ENCODE results near the gene OR11A1. TPM values are rescaled to one million over a fixed set of nuclear protein-coding genes. Genes with fewer than 3 reads are reported as not detected.

OR11A1 gene
- total and polyA plus RNA-seq, 4 donors, result not detected

DNA sequence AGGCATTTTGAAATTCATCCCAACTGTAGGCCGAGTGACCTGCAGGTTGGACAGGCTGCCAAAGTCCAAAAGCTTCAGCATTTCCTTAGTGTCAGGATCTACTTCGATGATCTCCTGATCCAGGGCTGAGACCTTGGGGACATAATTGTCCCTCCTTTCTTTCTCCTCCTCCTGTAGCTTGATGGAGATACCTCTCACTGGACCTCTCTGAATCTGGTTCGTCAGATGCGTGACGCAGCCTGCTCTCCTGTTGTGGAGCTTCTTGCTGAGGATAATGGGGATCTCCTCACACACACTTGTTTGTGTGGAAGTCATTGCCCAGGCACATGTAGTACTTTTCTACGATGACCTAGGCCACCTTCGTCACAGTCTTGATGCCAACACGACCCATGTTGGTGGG is 32.4 kb upstream of the OR11A1 start:
- no peaks in the 10 kb centered on the region for H3K4me1 ChIP-seq (ENCODE audit: control insufficient read depth in 4 of 4, insufficient read depth in 4 of 4, low read length in 3 of 4)
- no peaks in the 10 kb centered on the region for H3K9me3 ChIP-seq (ENCODE audit: control insufficient read depth in 4 of 4, low read length in 3 of 4)
- no peak overlapping the region for H3K4me3 ChIP-seq (ENCODE audit: low read depth in 1 of 3, low read length in 3 of 3)
- H3K27ac ChIP-seq (ENCODE audit: low read depth in 1 of 2, low read length in 2 of 2), result no peak overlapping the region
- DNase-seq (ENCODE audit: low spot score), result peak; percentile 19
- H3K36me3 ChIP-seq (ENCODE audit: control insufficient read depth in 4 of 4, insufficient read depth in 3 of 4, low read depth in 1 of 4, low read length in 3 of 4), result no peaks in the 10 kb centered on the region
- H3K9ac ChIP-seq (ENCODE audit: low read depth in 1 of 2, low read length in 2 of 2), result no peak overlapping the region
- H3K27me3 ChIP-seq (ENCODE audit: control insufficient read depth in 4 of 4, insufficient read depth in 4 of 4, low read length in 3 of 4), result no peaks in the 10 kb centered on the region
- 83% methylated on average over 8 of the region's 8 CpGs for WGBS
- TF ChIP-seq HNF4A (conservative IDR thresholded peaks at IDR 0.05), result peak; percentile 45 to 55
- no peak for TF ChIP-seq RAD21 (IDR thresholded peaks at IDR 0.05)

DNA sequence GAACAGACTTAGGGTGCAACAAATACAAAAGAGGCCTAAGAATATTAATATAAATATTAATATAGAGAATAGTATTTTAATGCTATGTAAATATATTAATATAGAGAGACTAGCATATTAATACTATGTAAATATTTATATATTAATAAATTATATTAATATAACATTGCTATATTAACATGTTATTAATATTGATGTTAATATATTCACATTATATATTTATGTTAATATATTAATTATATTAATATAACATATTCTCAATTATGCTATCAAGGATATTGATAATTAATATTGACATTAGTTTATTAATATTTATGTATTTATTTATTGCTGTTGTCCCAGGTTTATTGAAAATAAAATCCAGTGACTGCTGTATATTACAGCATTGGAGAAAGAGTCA is 32.0 kb upstream of the OR11A1 start:
- Histone ChIP-seq H3K36me3 (ENCODE audit: control insufficient read depth in 4 of 4, insufficient read depth in 3 of 4, low read depth in 1 of 4, low read length in 3 of 4) (no peaks in the 10 kb centered on the region), H3K4me3 (ENCODE audit: low read depth in 1 of 3, low read length in 3 of 3) (no peak overlapping the region)

More for the DNA sequence above, 32.0 kb upstream of the OR11A1 start:
- H3K27ac ChIP-seq (ENCODE audit: low read depth in 1 of 2, low read length in 2 of 2), result no peak overlapping the region
- H3K27me3 ChIP-seq (ENCODE audit: control insufficient read depth in 4 of 4, insufficient read depth in 4 of 4, low read length in 3 of 4), result no peaks in the 10 kb centered on the region
- H3K9me3 ChIP-seq (ENCODE audit: control insufficient read depth in 4 of 4, low read length in 3 of 4), result no peaks in the 10 kb centered on the region
- DNase-seq (ENCODE audit: low spot score), result no peak
- TF ChIP-seq TAF1 (conservative IDR thresholded peaks at IDR 0.05) (no peak), HNF4G (IDR thresholded peaks at IDR 0.05) (no peak), RAD21 (IDR thresholded peaks at IDR 0.05) (no peak), JUND (IDR thresholded peaks at IDR 0.05) (no peak), FOXA1 (IDR thresholded peaks at IDR 0.05) (no peak), HNF4A (conservative IDR thresholded peaks at IDR 0.05) (no peak), RXRA (IDR thresholded peaks at IDR 0.05) (no peak), EGR1 (IDR thresholded peaks at IDR 0.05; ENCODE audit: low read depth in 2 of 2) (no peak), YY1 (IDR thresholded peaks at IDR 0.05) (no peak), GABPA (IDR thresholded peaks at IDR 0.05 in 1 of 2, conservative IDR thresholded peaks at IDR 0.05 in 1 of 2) (no peak), FOXA2 (IDR thresholded peaks at IDR 0.05) (no peak), NR2F2 (IDR thresholded peaks at IDR 0.05) (no peak), SP1 (IDR thresholded peaks at IDR 0.05) (no peak)
- TF ChIP-seq, protein P1, sequence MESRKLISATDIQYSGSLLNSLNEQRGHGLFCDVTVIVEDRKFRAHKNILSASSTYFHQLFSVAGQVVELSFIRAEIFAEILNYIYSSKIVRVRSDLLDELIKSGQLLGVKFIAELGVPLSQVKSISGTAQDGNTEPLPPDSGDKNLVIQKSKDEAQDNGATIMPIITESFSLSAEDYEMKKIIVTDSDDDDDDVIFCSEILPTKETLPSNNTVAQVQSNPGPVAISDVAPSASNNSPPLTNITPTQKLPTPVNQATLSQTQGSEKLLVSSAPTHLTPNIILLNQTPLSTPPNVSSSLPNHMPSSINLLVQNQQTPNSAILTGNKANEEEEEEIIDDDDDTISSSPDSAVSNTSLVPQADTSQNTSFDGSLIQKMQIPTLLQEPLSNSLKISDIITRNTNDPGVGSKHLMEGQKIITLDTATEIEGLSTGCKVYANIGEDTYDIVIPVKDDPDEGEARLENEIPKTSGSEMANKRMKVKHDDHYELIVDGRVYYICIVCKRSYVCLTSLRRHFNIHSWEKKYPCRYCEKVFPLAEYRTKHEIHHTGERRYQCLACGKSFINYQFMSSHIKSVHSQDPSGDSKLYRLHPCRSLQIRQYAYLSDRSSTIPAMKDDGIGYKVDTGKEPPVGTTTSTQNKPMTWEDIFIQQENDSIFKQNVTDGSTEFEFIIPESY (IDR thresholded peaks at IDR 0.05), result no peak
- TF ChIP-seq, protein P2, sequence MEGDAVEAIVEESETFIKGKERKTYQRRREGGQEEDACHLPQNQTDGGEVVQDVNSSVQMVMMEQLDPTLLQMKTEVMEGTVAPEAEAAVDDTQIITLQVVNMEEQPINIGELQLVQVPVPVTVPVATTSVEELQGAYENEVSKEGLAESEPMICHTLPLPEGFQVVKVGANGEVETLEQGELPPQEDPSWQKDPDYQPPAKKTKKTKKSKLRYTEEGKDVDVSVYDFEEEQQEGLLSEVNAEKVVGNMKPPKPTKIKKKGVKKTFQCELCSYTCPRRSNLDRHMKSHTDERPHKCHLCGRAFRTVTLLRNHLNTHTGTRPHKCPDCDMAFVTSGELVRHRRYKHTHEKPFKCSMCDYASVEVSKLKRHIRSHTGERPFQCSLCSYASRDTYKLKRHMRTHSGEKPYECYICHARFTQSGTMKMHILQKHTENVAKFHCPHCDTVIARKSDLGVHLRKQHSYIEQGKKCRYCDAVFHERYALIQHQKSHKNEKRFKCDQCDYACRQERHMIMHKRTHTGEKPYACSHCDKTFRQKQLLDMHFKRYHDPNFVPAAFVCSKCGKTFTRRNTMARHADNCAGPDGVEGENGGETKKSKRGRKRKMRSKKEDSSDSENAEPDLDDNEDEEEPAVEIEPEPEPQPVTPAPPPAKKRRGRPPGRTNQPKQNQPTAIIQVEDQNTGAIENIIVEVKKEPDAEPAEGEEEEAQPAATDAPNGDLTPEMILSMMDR (IDR thresholded peaks at IDR 0.05; ENCODE audit: low read depth, low read length, missing input control), result no peak
- TF ChIP-seq, protein P3, sequence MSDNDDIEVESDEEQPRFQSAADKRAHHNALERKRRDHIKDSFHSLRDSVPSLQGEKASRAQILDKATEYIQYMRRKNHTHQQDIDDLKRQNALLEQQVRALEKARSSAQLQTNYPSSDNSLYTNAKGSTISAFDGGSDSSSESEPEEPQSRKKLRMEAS (IDR thresholded peaks at IDR 0.05), result no peak
- TF ChIP-seq, protein P4, sequence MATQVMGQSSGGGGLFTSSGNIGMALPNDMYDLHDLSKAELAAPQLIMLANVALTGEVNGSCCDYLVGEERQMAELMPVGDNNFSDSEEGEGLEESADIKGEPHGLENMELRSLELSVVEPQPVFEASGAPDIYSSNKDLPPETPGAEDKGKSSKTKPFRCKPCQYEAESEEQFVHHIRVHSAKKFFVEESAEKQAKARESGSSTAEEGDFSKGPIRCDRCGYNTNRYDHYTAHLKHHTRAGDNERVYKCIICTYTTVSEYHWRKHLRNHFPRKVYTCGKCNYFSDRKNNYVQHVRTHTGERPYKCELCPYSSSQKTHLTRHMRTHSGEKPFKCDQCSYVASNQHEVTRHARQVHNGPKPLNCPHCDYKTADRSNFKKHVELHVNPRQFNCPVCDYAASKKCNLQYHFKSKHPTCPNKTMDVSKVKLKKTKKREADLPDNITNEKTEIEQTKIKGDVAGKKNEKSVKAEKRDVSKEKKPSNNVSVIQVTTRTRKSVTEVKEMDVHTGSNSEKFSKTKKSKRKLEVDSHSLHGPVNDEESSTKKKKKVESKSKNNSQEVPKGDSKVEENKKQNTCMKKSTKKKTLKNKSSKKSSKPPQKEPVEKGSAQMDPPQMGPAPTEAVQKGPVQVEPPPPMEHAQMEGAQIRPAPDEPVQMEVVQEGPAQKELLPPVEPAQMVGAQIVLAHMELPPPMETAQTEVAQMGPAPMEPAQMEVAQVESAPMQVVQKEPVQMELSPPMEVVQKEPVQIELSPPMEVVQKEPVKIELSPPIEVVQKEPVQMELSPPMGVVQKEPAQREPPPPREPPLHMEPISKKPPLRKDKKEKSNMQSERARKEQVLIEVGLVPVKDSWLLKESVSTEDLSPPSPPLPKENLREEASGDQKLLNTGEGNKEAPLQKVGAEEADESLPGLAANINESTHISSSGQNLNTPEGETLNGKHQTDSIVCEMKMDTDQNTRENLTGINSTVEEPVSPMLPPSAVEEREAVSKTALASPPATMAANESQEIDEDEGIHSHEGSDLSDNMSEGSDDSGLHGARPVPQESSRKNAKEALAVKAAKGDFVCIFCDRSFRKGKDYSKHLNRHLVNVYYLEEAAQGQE (IDR thresholded peaks at IDR 0.05), result no peak
- TF ChIP-seq, protein P5, sequence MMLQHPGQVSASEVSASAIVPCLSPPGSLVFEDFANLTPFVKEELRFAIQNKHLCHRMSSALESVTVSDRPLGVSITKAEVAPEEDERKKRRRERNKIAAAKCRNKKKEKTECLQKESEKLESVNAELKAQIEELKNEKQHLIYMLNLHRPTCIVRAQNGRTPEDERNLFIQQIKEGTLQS (IDR thresholded peaks at IDR 0.05), result no peak
- no peak overlapping the region for H3K9ac ChIP-seq (ENCODE audit: low read depth in 1 of 2, low read length in 2 of 2)
- peaks cover 0 to 3% (median 0%) of the 10 kb centered on the region in 4 donors for H3K4me1 ChIP-seq (ENCODE audit: control insufficient read depth in 4 of 4, insufficient read depth in 4 of 4, low read length in 3 of 4)

Measured in liver (tissue), 9 donors.